HG02870 (cell line): ENCODE data around the gene LRIT2.

Experiments used
- ATAC-seq: cut with Tn5 transposase; IDR thresholded peaks from one replicate; pipeline ENCODE4 v1.9.1; 2021; ENCODE audit warnings: mild to moderate bottlenecking, moderate library complexity; ENCODE audit not compliant: unreplicated experiment

The LRIT2 gene, protein sequence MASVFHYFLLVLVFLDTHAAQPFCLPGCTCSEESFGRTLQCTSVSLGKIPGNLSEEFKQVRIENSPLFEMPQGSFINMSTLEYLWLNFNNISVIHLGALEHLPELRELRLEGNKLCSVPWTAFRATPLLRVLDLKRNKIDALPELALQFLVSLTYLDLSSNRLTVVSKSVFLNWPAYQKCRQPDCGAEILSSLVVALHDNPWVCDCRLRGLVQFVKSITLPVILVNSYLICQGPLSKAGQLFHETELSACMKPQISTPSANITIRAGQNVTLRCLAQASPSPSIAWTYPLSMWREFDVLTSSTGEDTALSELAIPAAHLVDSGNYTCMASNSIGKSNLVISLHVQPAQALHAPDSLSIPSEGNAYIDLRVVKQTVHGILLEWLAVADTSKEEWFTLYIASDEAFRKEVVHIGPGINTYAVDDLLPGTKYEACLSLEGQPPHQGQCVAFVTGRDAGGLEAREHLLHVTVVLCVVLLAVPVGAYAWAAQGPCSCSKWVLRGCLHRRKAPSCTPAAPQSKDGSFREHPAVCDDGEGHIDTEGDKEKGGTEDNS

DNA sequence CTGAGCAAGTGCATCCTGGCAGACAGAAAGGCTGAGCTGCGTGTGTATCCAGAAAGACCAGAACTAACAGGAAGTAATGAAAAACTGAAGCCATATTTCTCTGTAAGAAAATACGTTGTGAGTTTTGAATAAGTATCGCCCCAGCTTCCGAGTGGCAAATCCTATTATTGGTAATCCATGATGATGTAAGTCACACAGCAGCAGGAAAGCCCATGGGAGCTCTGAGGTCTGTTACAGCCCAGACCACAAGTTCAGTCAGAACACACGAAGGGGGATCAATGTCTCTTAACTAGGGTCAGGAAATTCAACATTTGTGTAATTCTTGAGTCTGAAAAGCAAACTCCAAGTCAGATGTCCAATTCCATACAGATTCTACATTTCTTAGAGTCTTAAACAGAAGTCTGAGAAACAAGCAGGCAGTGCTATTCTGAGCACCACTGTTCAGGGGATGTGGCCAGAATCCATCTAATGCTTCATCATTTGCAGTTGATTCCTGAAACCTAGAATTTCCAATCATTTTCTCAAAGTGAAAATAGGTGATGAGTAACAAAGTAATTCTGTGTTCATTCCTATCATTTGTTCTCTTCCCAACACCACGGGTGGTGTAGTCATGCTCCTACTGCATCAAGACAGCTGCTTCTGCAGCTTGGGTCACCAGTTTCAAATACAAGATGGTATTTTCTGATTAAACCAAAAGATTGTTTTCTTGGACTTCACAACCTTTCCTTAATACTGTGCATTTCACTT lies at the start of gene LRIT2:
LRIT2 (minus strand) TSS at position 118 of the 747 bp plus-strand sequence; CDS start at position 94, 24 bp downstream.
- ATAC-seq, result no peak

DNA sequence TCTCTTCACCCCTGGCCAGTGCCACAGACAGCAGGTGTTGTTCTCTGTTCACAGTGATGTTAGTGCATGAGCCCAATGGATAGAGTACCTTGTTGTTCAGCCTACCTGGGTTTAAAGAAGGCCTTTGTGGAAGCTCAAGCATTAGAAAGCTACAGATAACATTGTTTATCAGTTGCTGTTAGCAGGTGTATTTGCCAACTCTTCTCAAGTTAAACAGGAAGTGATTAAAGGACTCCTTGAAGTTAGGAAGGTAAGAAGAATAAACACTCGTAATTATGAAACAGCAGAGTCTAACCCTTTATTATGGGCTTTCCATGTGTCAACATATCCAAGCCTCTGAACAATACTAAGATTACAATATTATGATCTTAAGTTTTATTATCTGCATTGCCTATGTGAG lies 45.4 kb upstream of the LRIT2 start:
- ATAC-seq, result no peak

DNA sequence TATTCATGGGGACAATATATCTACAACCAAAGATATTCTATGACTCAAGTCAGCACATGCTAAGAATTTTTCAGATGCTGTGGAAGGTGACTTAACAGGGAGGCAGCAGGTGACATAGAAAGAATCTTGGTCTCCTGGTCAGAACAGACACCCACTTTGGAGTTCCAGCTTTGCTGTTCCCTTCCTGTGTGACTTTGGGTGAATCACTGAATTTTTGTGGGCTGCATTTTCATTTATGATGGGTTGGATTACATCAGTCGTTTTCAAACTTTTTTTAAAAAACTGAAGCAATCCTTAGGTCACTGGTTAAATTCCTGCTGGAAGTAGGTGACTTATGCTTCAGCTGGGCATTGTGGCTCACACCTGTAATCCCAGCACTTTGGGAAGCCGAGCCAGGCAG lies 44.4 kb upstream of the LRIT2 start:
- ATAC-seq, result no peak

DNA sequence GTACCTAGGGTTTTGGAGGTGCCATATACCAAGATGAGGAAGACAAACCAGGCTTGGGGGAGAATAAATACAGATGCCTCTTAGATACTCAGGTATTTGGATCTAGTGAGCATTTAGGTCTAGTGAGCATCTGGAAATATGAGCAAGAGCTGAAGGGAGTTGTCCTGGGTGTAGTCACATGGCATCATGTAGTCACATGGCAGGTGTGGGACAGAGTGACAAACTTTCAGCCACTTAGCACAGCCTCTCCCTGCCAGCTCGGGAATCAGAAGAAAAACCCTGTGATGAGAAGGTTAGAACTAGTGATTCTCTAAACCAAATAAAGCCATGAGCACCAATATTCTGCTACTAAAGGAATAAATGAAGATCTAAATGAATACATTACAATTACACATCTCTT lies 43.8 kb upstream of the LRIT2 start:
- ATAC-seq, result no peak

DNA sequence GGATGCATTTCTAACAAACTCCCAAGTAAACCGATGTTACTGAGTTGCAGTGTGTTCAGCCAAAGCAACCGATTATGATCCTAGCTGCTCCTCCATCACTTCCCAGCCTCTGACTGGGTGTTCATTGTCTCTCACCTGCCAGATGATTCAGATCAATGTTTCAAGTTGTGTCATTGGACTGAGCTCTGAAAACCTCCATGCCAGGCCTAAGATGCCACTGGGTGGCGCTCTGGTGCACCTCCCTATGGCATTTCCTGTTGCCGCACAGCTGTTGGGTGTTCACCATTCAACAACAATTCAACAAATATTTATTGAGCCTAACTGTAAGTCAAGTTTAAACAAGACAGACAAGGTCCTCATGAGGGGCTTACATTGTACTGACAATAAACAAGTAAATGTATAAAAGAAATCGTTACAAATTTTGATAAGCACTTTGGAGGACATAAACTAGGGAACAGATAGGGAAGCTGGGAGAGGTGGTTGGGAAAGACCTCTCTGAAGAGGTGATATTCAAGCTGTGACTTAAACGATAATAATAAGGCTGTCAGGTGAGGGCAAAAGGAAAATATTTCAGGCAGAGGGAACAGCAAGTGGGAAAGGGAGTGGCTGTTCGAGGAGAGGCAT lies 42.3 kb upstream of the LRIT2 start:
- peak; percentile 52 for ATAC-seq

DNA sequence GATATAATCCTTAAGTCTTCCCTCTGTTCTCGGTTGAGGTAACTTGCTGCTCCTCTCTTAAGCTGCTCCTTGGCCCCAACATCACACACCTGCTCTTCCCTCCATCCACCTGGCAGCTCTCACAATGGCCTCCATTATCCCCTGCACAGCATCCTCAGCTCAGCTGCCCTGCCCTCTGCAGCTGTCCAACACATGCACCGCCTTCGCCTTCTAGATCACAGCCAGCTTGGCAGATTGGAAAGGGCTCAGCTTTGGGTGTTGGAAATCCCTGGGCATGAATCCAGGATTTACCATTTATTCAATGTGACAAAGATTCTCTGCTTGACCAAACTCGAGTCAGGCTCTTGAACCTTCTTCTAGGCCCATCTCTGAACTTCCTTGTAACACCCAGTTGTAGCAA lies 40.1 kb upstream of the LRIT2 start:
- ATAC-seq, result no peak

DNA sequence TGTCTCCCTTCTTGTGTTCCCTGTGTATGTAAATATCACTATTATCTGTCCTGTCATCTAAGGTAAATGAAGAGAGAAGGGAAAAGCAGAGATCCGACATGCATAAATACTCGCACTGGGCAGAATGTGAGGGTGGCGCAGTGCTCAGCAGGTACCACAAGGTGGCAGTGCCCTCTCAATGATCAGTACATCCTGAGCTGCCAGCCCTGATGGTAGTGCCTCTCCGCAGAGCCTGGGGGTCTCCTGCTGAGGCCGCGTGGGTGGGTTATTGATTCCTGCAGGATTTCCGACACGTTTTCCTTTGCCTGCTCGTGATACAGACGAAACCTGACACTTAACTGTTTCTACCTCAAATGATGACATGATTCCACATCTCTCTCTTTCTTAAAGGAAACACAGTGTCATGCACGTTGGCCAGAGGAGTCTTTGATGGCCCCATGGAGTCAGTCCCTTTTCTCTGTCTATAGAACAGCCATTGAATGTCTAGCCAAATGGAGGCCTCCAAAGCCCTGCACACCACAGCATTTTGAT lies 39.3 kb upstream of the LRIT2 start:
- peak; percentile 90 for ATAC-seq

DNA sequence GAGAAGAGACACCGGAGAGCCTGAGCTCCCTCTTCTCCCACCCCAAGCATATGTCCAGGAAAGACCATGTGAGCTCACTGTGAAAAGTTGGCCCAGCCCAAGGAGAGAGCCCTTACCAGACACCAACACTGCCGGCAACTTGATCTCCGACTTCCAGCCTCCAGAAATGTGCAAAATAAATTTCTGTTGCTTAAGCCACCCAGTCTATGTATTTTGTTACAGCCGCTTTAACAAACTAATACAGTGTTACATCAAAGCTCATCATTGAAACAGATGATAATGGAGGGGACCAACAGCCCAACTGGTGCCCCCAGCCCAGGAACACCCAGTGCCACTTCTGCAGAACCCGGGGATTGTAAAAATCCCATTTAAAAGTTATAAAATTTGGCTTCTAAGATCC lies 38.4 kb upstream of the LRIT2 start:
- no peak for ATAC-seq

DNA sequence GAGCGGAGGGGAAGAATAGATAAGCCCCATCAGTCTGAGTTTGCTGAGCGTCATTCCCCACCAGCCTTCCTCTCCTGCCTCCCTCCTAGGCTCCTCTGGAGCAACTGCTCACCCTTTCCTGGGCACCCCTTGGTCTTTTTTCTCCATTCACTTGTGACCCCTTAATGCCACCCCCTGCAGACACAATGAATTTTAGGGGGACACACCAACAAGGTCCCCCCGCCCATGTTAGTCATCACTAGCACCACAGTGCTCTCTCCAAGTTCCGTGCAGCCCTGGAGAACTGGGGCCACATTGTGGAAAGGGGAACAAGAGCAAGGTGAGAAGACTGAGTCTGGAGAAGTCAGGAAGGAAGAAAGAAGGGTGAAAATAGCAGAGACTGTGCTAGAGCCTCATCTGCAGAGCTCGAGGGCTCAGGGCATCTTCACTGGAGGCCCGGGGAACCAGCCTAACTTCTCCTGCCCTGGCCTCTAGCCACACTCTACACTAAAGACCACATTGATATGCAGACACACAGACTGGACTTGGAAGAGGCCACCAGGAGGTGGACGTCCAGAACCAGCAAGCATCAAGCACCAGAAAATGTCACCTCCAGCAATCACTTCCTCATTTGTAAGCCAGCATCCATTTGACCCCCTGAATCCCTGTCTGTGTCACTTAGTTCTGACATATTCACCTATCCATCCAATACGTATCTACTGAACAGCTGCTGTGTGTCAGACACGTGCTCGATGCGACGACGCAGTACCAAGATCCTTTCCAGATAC lies 37.0 kb upstream of the LRIT2 start:
- no peak for ATAC-seq

DNA sequence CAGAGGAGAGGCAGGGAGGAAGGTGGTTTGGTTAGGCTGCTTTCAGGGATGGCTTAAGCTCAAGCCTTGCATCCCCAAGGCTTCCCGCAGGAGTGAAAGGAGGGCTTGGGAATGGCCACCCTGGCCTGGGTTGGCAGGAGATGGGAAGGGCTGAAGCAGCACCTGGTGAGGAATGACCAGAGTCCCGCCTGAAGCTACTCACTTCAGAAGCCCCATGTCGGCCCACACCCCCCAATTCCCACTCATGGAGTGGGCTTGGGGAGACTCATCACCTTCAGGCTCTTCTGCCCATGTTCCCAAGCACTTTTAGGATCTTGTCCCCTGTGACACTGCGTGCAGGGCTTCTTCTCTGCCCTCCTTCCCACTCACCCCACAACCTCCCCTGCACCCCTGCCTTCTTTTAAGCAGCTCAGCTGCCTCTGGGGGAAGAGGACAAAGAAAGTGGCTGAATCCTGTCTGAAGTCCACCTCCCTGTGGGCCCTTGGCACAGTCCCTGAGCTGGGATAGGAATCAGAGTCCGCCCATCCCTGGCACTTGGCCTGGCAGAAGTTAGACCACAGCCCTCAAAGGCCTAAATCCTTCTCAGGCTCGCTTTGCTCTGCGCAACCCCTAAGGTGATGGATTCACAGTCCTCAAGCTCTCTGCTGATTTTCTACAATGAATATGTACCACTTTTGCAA lies 36.0 kb upstream of the LRIT2 start:
- no peak for ATAC-seq

DNA sequence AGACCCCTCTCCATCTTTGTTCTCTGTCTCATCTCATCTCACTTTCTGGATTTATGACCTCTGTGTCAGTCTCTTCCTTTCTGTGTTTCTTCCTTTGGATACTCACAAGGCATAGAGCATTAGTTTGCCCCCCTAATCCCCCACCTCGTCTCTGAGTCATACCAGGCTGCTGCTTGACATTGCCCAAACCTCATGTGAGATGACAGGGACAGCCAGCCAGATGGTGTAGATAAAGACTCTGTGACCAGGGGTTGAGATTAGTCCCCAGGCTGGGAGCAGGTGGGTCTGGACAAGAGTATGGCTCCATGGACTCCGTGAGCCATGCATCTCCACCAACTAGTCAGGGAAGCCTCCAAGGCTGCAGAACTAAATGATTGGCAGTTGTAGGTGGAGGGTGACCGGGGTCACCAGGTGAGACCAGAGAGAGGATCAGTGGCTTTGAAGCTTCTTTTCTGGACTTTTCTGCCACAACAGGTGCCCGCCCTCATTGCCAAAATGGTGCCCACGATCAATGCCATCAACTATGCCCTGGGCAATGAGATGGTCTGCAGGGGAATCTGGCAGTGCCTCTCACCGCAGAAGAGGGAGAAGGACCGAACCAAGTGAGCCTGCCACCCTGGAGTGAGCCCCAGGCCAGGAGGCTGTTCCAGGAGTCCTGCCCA lies 32.8 kb upstream of the LRIT2 start:
- ATAC-seq, result no peak

DNA sequence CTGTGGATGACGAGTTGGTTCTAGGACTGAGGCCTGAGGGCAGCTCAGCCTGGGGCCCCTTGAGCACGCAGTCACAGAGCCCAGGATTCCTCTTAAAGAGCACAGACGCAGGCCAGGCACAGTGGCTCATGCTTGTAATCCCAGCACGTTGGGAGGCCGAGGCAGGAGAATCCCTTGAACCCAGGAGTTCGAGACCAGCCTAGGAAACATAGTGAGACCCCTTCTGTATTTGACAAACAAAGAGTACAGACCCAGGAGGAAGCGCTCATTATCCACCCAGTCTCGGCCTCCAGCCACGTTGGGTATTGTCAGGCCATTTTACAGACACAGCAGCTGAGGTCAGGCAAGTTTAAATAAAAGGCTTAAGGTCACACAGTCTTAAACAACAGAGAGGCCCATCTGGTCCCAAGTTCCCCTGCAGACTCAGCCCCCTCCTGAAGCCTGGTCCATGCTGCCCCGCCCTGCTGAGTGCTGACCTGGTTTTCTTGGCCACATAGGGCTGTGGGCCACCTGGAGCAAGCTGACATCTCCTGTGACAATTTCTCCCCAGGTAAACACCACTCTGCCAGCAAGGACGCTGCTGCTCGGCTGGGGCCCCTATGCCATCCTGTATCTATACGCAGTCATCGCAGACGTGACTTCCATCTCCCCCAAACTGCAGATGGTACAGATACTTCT lies 32.1 kb upstream of the LRIT2 start:
- ATAC-seq, result no peak

DNA sequence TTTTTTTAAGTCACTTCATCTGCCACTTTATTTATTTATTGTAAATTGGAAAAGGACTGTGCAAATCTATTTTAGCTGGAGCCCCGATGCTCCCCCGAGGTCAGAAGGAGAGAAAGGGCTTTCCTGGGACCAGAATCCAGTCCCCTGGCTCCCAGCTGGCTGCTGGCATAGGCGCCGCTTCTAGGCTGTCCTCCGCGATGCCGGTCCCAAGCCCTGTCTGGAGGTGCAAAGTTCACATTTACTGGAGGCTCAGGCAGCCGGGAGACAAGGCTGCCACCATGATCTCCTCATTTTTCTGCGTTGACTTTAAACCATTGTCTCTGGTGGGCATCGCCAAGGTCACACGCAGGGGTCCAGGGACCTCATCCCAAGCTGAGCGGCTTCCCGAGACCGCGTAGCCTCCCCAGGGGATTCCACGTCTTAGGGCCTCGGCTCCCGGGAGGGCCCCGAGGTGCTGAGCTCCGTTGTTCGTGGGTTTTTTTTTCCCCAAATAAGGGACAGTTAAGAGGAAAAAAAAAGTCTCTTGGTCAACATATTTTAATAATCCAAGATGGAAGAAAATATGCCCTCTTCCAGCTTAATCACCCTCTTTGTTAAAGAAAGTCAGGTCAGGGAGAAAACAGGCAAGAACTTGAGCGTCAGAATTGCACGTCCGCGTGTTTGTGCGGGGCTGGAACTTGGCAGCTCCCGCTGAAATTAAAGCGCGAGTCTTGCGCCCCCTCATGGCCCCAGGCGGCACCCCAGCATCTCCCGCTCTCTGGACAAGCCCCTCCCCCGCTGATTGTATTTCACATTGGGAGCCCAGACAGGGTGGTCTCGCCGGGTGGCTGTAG lies 31.4 kb upstream of the LRIT2 start:
- ATAC-seq, result no peak

DNA sequence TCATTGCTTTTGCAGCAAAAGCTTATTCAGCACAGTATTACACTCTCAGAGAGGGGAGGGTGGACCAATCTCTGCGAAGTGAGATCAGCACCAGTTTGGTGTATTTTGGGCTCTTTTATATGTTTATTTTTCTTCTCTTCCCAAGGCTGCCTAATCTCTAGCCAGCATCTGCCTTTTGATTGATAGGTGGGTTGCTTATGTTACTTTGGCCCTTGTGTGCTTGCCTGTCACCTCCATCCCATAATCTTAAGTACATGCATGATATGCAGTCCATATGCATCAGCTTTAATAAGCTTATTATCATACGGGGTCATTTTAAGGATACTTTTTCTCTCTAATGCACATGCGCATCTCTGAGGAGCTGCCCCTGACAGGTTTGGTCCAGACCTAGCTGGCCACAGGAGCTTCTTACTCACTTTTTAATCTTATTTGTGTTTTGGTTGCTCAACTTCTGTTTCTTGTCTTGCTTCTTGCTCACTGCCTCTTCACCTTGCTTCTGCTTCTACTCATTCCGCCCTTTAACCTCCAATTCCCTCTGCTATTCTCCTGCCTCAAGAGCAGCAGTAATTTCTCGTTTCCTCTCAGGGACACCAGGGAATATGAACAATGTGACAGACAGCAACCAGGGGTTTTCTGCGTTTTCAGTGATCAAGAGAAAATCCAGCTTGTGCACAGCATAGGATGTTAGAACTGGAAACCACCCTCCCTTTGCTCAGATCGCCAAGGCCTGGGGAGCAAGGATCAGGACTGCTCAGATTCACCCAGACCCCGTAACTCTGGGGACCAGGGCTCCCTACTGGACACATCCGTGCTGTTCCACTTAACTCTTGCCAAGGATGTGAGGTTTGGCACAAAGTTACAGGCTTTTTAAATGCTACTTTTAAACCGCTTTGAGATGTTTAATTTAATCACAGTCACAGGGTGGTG lies 29.5 kb upstream of the LRIT2 start:
- ATAC-seq, result no peak

DNA sequence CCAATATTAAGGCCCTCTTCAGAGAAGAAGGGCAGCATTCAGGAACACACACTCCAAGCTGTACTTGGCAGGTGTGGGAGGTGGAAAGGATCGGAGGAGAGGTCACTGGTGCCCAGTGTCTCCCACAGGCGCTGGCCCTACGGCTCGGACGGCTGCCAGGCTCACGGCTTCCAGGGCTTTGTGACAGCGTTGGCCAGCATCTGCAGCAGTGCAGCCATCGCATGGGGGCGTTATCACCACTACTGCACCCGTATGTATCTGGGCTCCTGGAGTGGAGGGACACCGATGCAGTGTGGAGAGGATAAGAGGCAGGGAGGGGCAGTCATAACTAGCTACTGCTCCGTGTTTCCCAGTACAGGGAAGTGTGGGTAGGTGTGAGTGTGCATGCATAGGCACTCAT lies 23.4 kb upstream of the LRIT2 start:
- ATAC-seq, result no peak

DNA sequence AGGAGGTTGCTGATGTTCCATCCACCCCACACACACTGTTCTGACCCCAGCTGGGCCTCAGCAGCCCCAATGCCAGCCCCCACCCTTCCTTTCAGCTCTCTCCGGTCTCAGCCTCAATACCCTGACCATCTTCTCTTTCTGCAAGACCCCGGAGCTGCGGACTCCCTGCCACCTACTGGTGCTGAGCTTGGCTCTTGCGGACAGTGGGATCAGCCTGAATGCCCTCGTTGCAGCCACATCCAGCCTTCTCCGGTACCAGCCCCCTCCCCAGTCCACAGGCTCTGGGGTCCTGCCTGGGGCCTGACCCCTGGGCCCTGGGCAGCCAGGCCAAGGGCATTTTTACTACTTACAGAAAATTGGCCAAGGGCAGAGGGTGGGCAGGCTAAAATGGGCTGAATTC lies 22.2 kb upstream of the LRIT2 start:
- no peak for ATAC-seq

DNA sequence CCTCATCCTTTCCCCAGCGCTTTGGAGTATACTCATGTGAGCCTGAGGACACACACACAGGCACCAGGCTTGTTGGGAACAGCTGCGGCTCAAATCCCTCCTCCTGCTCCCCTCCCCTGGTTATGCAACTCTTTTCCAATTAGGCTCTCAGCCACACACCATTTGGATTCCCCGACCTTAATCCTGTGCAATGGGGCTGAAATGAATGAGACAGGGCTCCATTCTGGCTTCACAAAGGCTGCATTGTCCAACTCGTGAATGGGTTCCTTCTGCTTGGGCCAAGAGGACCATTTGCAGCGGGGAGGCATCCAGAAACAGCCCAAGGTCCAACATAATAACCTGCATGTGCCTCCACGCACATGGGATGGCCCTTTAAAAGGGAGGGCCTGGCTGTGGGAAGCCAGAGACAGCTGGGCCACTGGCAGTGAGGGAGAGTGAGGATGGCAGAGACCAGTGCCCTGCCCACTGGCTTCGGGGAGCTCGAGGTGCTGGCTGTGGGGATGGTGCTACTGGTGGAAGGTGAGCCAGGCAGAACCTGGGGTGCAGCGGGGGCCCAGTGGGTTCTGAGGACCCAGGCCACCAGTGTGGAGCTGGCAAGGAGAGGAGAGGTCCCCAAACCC lies 19.4 kb upstream of the LRIT2 start, which contains the start of gene RGR:
RGR (plus strand) TSS at position 403 of the 620 bp plus-strand sequence; CDS start at position 441, 38 bp downstream.
- ATAC-seq, result no peak
